K562 (cell line): ENCODE results near the gene RSPH1.

ENCODE experiments used
- CTCF ChIP-seq, 3 experiments: IDR thresholded peaks in 2 of 3; conservative IDR thresholded peaks in 1 of 3; 2 replicates each; pipeline ENCODE4 v1.5.1; 2011 to 2012; ENCODE audit warnings: low read length in 3 of 3, mild to moderate bottlenecking in 3 of 3, control low read depth in 2 of 3, improper control_type of control experiment in 1 of 3, inconsistent platforms in 1 of 3, low read depth in 1 of 3, mixed read lengths in 1 of 3, moderate library complexity in 1 of 3; ENCODE audit not compliant: insufficient read depth in 2 of 3
- KLF13 ChIP-seq: fragments of 450-650 bp; IDR thresholded peaks from 2 replicates; pipeline ENCODE4 v1.6.1; 2016; ENCODE audit warnings: missing genetic modification characterization, low read depth, mild to moderate bottlenecking, missing compliant biosample characterization, moderate library complexity, borderline replicate concordance
- SRF ChIP-seq, 2 experiments: fragments of 250-450, 450-650 bp in 1 of 2; sonication (Bioruptor Pico) in 1 of 2; sonication (generic) in 1 of 2; formaldehyde crosslinking; IDR thresholded peaks; 2 replicates each; pipeline versions ENCODE4 v1.5.0 to v1.5.1; 2020 to 2022; ENCODE audit warnings: mild to moderate bottlenecking in 1 of 2, missing genetic modification reagents in 1 of 2
- ZNF639 ChIP-seq, 2 experiments: fragments of 200-800 bp in 1 of 2; sonication (Bioruptor generic) in 1 of 2; sonication (generic) in 1 of 2; formaldehyde crosslinking in 1 of 2; IDR thresholded peaks in 1 of 2; conservative IDR thresholded peaks in 1 of 2; 2 replicates each; pipeline versions ENCODE4 v1.5.0 to v1.6.1; 2016 to 2020; ENCODE audit warnings: missing compliant biosample characterization in 1 of 2, missing genetic modification characterization in 1 of 2, missing genetic modification reagents in 1 of 2

GRCh38 chr21:42461185-42461520 lies 34.9 kb downstream of the RSPH1 start:
- TF ChIP-seq CTCF (IDR thresholded peaks at IDR 0.05 in 2 of 3, conservative IDR thresholded peaks at IDR 0.05 in 1 of 3; ENCODE audit: insufficient read depth in 2 of 3, low read depth in 1 of 3, low read length in 3 of 3), result no peak
- TF ChIP-seq SRF (CRISPR knock-in tag; IDR thresholded peaks at IDR 0.05), result no peak
- no peak for TF ChIP-seq ZNF639 (CRISPR knock-in tag; conservative IDR thresholded peaks at IDR 0.05 in 1 of 2, IDR thresholded peaks at IDR 0.05 in 1 of 2)
- TF ChIP-seq KLF13 (tag), result no peak
